Lung (tissue), 12 donors: ENCODE data around the gene PLPP3. TPM values are rescaled to one million over a fixed set of nuclear protein-coding genes. Genes with fewer than 3 reads are reported as not detected.
A peak's percentile ranks its signal among the peaks of the same experiment; 100 is the strongest.

Source experiments
- ATAC-seq: fragments of 200-7000 bp; cut with Tn5 transposase; one replicate; pipeline ENCODE4 v1.9.1; 2020; ENCODE audit warnings: moderate number of reproducible peaks; ENCODE audit not compliant: insufficient read depth, low FRiP score
- DNase-seq, 3 donors: peaks; one replicate each; pipeline ENCODE4 v3.0.0-alpha.2; 2013 to 2017
- H3K27ac ChIP-seq, 2 donors: one replicate each; pipeline ENCODE4 v1.5.1; 2013; ENCODE audit warnings: mild to moderate bottlenecking in 2 of 2, moderate library complexity in 2 of 2, control low read depth in 1 of 2, inconsistent platforms in 1 of 2, low read depth in 1 of 2, low read length in 1 of 2
- H3K27me3 ChIP-seq, 3 donors: one replicate each; pipeline ENCODE4 v1.5.1; 2013; ENCODE audit warnings: low read length in 2 of 3; ENCODE audit not compliant: control insufficient read depth in 3 of 3, insufficient read depth in 3 of 3
- H3K36me3 ChIP-seq, 4 donors: one replicate each; pipeline ENCODE4 v1.5.1; 2013; ENCODE audit warnings: low read length in 4 of 4, mild to moderate bottlenecking in 1 of 4, moderate library complexity in 1 of 4; ENCODE audit not compliant: control insufficient read depth in 4 of 4, insufficient read depth in 4 of 4
- H3K4me1 ChIP-seq, 5 donors: one replicate each; pipeline ENCODE4 v1.5.1; 2013; ENCODE audit warnings: low read length in 5 of 5, mild to moderate bottlenecking in 2 of 5, moderate library complexity in 1 of 5; ENCODE audit not compliant: control insufficient read depth in 5 of 5, insufficient read depth in 5 of 5
- H3K4me3 ChIP-seq: one replicate; pipeline ENCODE4 v1.5.1; 2013; ENCODE audit warnings: mild to moderate bottlenecking, control low read depth, moderate library complexity
- H3K9ac ChIP-seq, 2 donors: one replicate each; pipeline ENCODE4 v1.5.1; 2013; ENCODE audit warnings: low read length in 2 of 2, control low read depth in 1 of 2; ENCODE audit not compliant: insufficient read depth in 1 of 2
- H3K9me3 ChIP-seq, 4 donors: one replicate each; pipeline ENCODE4 v1.5.1; 2013; ENCODE audit warnings: low read length in 3 of 4, mild to moderate bottlenecking in 1 of 4, moderate library complexity in 1 of 4; ENCODE audit not compliant: control insufficient read depth in 4 of 4, insufficient read depth in 3 of 4
- CTCF ChIP-seq: IDR thresholded peaks from 2 replicates; pipeline ENCODE4 v1.5.1; 2012; ENCODE audit warnings: mild to moderate bottlenecking; ENCODE audit errors: control extremely low read depth, extremely low read depth
- WGBS, 2 donors: extraction: QIAGEN DNeasy Blood & Tissue Kit; methylation state at CpG; one replicate each; pipeline ENCODE4 v1.1.7; 2013; 5-methylcytosine and 5-hydroxymethylcytosine counted together
- polyA plus RNA-seq, 2 donors: library from polyadenylated mRNA; stranded (reverse); fragments of 200-250 nt; gene quantifications; one replicate each; pipeline ENCODE4 v1.2.1, GENCODE V29; 2013
- total RNA-seq, 2 donors: library from RNA; depleted of rRNA in 1 of 2; stranded (reverse); fragments of >200 nt in 1 of 2; gene quantifications; one replicate each; pipeline ENCODE4 v1.2.1, GENCODE V29; 2014 to 2021
- donor health status: control.
- donor health status: control.
- donor health status: Bipolar disorder and iron deficiency.
- donor health status: healthy.
- donor health status: DM: yes; HTN: yes; CAD: no.

The PLPP3 gene
- total and polyA plus RNA-seq, 4 donors = 8.6 to 121 (median 112) TPM

- no peaks in the 10 kb centered on the region for H3K27me3 ChIP-seq
- WGBS, 2 donors = 95 to 96% methylated on average over 10 of the region's 10 CpGs
- peaks cover 2 to 23% (median 5%) of the 10 kb centered on the region in 5 donors for H3K4me1 ChIP-seq
- peaks cover 0 to 2% (median 0%) of the 10 kb centered on the region in 4 donors for H3K9me3 ChIP-seq
- peaks cover 0 to 14% (median 0%) of the 10 kb centered on the region in 4 donors for H3K36me3 ChIP-seq
- H3K27ac ChIP-seq = no peak overlapping the region
- DNase-seq (no peak), ATAC-seq (no peak)
- no peak overlapping the region for H3K4me3 ChIP-seq
- TF ChIP-seq CTCF = no peak
- no peak overlapping the region for H3K9ac ChIP-seq
Observed at GRCh38 chr1:56580771-56581170, 1.4 kb upstream of the PLPP3 start.

GRCh38 chr1:56578138-56578962 lies 1.0 kb downstream of the PLPP3 start:
- peak; percentile 67 to 78 (median 74) for DNase-seq
- peak overlapping the region; percentile 67 to 95 for H3K9ac ChIP-seq
- TF ChIP-seq CTCF = no peak

GRCh38 chr1:56577406-56578137 lies 1.8 kb downstream of the PLPP3 start:
- 24 to 42% methylated on average over 12 of the region's 12 CpGs for WGBS, 2 donors
- no peak for TF ChIP-seq CTCF
- no peak for ATAC-seq
- peak overlapping the region; percentile 97 to 98 for H3K27ac ChIP-seq
- H3K9ac ChIP-seq = peak overlapping the region; percentile 67 to 95
- DNase-seq = peak; percentile 25 to 73 (median 67)
- H3K27me3 ChIP-seq = no peaks in the 10 kb centered on the region
- H3K4me1 ChIP-seq = peaks cover 2 to 48% (median 11%) of the 10 kb centered on the region in 5 donors
- peaks cover 0 to 2% (median 0%) of the 10 kb centered on the region in 4 donors for H3K9me3 ChIP-seq
- H3K36me3 ChIP-seq = peaks cover 0 to 14% (median 0%) of the 10 kb centered on the region in 4 donors
- peak overlapping the region; percentile 90 for H3K4me3 ChIP-seq

More at GRCh38 chr1:56578138-56578962, 1.0 kb downstream of the PLPP3 start:
- 0 to 1% methylated on average over 59 to 64 of the region's 64 CpGs for WGBS, 2 donors
- Histone ChIP-seq H3K4me1 (peaks cover 2 to 40% (median 5%) of the 10 kb centered on the region in 5 donors), H3K27ac (peak overlapping the region; percentile 97 to 98), H3K27me3 (no peaks in the 10 kb centered on the region), H3K36me3 (peaks cover 0 to 14% (median 0%) of the 10 kb centered on the region in 4 donors), H3K9me3 (peaks cover 0 to 2% (median 0%) of the 10 kb centered on the region in 4 donors), H3K4me3 (peak overlapping the region; percentile 90)
- peak; percentile 58 for ATAC-seq
